Testis (tissue), 2 donors: ENCODE results near the gene SPINK1.

Source experiments
- POLR2A ChIP-seq: fragments of 450-650 bp; IDR thresholded peaks from one replicate; pipeline ENCODE4 v1.6.1; 2017; ENCODE audit warnings: antibody characterized with exemption, mild to moderate bottlenecking, moderate library complexity
- TF ChIP-seq, protein P1 (sequence below), 3 experiments: fragments of 450-650 bp in 2 of 3; fragments of 200-600 bp in 1 of 3; sonication (generic) in 1 of 3; IDR thresholded peaks; one replicate each; pipeline ENCODE4 v1.5.1; 2016 to 2019; ENCODE audit warnings: antibody characterized with exemption in 3 of 3, mild to moderate bottlenecking in 2 of 3, moderate library complexity in 1 of 3

DNA sequence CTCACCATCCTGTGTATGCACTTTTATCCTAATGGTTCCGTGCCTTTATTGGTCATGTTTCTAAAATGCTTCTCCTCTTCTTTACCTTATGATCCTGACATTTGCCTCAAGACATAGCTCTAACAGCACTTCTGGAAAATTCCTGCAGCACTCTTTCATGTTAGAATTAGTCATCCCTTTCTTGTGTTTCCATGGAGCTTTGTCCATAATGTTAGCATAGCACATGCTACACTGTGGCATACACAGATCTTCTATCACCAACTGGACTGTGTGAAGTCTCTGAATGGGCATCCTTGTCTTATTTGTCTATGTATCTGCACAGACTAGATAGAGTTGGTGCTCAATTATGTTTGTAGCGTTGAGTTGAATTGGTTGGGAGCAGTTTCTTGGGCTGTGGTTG is 49.0 kb upstream of the SPINK1 start:
- TF ChIP-seq POLR2A = no peak
- TF ChIP-seq, protein P1, sequence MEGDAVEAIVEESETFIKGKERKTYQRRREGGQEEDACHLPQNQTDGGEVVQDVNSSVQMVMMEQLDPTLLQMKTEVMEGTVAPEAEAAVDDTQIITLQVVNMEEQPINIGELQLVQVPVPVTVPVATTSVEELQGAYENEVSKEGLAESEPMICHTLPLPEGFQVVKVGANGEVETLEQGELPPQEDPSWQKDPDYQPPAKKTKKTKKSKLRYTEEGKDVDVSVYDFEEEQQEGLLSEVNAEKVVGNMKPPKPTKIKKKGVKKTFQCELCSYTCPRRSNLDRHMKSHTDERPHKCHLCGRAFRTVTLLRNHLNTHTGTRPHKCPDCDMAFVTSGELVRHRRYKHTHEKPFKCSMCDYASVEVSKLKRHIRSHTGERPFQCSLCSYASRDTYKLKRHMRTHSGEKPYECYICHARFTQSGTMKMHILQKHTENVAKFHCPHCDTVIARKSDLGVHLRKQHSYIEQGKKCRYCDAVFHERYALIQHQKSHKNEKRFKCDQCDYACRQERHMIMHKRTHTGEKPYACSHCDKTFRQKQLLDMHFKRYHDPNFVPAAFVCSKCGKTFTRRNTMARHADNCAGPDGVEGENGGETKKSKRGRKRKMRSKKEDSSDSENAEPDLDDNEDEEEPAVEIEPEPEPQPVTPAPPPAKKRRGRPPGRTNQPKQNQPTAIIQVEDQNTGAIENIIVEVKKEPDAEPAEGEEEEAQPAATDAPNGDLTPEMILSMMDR (IDR thresholded peaks at IDR 0.05) = no peak
